Stomach (tissue), 9 donors: ENCODE measurements around the gene DPCD. TPM values are rescaled to one million over a fixed set of nuclear protein-coding genes. Genes with fewer than 3 reads are reported as not detected.

Source experiments
- DNase-seq, 2 donors: peaks; one replicate each; pipeline versions ENCODE4 v3.0.0 to v3.0.0-alpha.2; 2013 to 2019
- H3K27ac ChIP-seq, 5 donors: fragments of 200-600 bp in 4 of 5; sonication (generic) in 4 of 5; one replicate each; pipeline ENCODE4 v1.5.1; 2013 to 2019; ENCODE audit warnings: mild to moderate bottlenecking in 1 of 5, moderate library complexity in 1 of 5
- H3K27me3 ChIP-seq, 3 donors: fragments of 200-600 bp; sonication (generic); one replicate each; pipeline ENCODE4 v1.5.1; 2017 to 2019; ENCODE audit warnings: mixed run types in 1 of 3
- H3K36me3 ChIP-seq, 4 donors: fragments of 200-600 bp; sonication (generic); 1 replicate in 3 of 4; 2 replicates in 1 of 4; pipeline ENCODE4 v1.5.1; 2016 to 2019
- H3K4me1 ChIP-seq, 4 donors: fragments of 200-600 bp; sonication (generic); one replicate each; pipeline ENCODE4 v1.5.1; 2016 to 2019
- H3K4me3 ChIP-seq, 4 donors: fragments of 200-600 bp; sonication (generic) in 3 of 4; one replicate each; pipeline ENCODE4 v1.5.1; 2016 to 2019; ENCODE audit warnings: mild to moderate bottlenecking in 1 of 4
- H3K9me3 ChIP-seq, 4 donors: fragments of 200-600 bp; sonication (generic); one replicate each; pipeline ENCODE4 v1.5.1; 2016 to 2019
- EP300 ChIP-seq: sonication (generic); formaldehyde crosslinking; IDR thresholded peaks from one replicate; pipeline ENCODE4 v1.6.1; 2017; ENCODE audit warnings: antibody characterized with exemption
- POLR2A ChIP-seq, 4 donors: fragments of 450-650 bp; IDR thresholded peaks; one replicate each; pipeline ENCODE4 v1.6.1; 2016; ENCODE audit warnings: antibody characterized with exemption in 4 of 4, control low read depth in 2 of 4, mild to moderate bottlenecking in 1 of 4, moderate library complexity in 1 of 4
- POLR2AphosphoS5 ChIP-seq, 3 donors: sonication (generic); formaldehyde crosslinking; IDR thresholded peaks; one replicate each; pipeline ENCODE4 v1.6.1; 2016; ENCODE audit warnings: antibody characterized with exemption in 3 of 3
- WGBS, 5 donors: extraction: QIAGEN DNeasy Blood & Tissue Kit in 3 of 5; methylation state at CpG; one replicate each; pipeline versions ENCODE4 v1.1.5 to v1.1.7; 2013 to 2018; 5-methylcytosine and 5-hydroxymethylcytosine counted together
- intact Hi-C: fragments of 100-400 bp; cut with DNase I; formaldehyde crosslinking; loops from one replicate; pipeline ENCODE4 v1.15.1; 2023; ENCODE audit warnings: low total_unique reads
- polyA plus RNA-seq, 3 donors: library from polyadenylated mRNA; stranded (reverse); fragments of 200-250 nt; gene quantifications; one replicate each; pipeline ENCODE4 v1.2.3, GENCODE V29; 2013
- total RNA-seq, 5 donors: library from RNA; depleted of rRNA; stranded (reverse); fragments of >200 nt; gene quantifications; one replicate each; pipeline versions ENCODE4 v1.1.0 to v1.2.3, GENCODE V29; 2014 to 2016
- TF ChIP-seq, protein P1 (sequence below), 7 experiments: fragments of 450-650 bp in 4 of 7; fragments of 200-600 bp in 3 of 7; sonication (generic) in 3 of 7; IDR thresholded peaks; one replicate each; pipeline ENCODE4 v1.5.1; 2016 to 2019; ENCODE audit warnings: antibody characterized with exemption in 7 of 7, control low read depth in 2 of 7, mild to moderate bottlenecking in 1 of 7
- donor health status: healthy with polysubstance abuse.
- donor health status: Bipolar disorder and iron deficiency.
- donor health status: healthy.

Gene DPCD
- total and polyA plus RNA-seq, 8 donors: 6.7 to 86.6 (median 21.1) TPM

DNA sequence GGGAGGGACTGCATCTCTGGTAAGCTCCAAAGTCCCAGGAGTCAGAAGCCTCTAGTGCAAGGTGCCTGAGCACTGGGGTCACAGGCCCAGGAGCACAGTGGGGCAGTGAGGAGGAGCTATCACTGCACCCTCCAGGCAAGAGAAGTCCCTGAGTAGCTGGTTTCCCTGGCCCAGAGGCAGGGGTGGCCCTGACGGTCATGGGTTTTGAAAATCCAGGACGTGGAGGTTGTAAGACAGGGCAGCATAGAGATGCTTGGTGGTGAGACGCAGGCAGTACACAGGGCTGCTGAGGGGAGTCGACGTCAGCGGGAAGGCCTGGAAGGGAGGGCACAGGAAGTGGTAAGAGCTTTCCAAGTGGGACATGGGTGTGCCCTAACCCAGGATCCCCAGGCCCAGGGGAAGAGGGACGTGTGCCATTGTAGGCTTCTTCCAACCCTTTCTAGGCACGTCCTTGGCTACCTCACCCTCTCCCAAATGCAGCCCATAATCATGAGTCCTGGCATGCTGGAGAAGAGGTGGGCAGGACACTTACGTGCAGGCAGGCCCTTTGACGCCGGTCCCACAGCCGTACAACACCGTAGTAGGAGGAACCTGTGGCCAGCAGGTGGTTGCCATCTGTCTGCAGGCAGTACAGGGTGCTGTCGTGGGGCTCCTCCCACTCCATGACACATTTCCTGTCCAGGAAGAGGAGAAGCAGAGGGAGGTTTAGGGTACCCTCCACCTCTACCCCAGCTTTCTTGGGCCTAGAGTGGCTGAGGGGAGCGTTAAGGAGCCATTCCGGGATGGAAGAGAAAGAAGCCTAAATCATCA is 23.2 kb downstream of the DPCD start:
- H3K27ac ChIP-seq: no peak overlapping the region
- no peak overlapping the region for H3K4me3 ChIP-seq
- 72 to 81% (median 78%) methylated on average over 11 to 16 of the region's 16 CpGs for WGBS, 5 donors
- no peaks in the 10 kb centered on the region for H3K27me3 ChIP-seq
- DNase-seq: no peak
- intact Hi-C loops: no loop called here
- TF ChIP-seq EP300 (no peak), POLR2A (IDR thresholded peaks at IDR 0.05) (no peak), POLR2AphosphoS5 (IDR thresholded peaks at IDR 0.05) (no peak)
- TF ChIP-seq, protein P1, sequence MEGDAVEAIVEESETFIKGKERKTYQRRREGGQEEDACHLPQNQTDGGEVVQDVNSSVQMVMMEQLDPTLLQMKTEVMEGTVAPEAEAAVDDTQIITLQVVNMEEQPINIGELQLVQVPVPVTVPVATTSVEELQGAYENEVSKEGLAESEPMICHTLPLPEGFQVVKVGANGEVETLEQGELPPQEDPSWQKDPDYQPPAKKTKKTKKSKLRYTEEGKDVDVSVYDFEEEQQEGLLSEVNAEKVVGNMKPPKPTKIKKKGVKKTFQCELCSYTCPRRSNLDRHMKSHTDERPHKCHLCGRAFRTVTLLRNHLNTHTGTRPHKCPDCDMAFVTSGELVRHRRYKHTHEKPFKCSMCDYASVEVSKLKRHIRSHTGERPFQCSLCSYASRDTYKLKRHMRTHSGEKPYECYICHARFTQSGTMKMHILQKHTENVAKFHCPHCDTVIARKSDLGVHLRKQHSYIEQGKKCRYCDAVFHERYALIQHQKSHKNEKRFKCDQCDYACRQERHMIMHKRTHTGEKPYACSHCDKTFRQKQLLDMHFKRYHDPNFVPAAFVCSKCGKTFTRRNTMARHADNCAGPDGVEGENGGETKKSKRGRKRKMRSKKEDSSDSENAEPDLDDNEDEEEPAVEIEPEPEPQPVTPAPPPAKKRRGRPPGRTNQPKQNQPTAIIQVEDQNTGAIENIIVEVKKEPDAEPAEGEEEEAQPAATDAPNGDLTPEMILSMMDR (IDR thresholded peaks at IDR 0.05): no peak
- H3K9me3 ChIP-seq: no peaks in the 10 kb centered on the region
- H3K36me3 ChIP-seq: peaks cover 49 to 84% (median 83%) of the 10 kb centered on the region in 4 donors
- no peaks in the 10 kb centered on the region for H3K4me1 ChIP-seq

DNA sequence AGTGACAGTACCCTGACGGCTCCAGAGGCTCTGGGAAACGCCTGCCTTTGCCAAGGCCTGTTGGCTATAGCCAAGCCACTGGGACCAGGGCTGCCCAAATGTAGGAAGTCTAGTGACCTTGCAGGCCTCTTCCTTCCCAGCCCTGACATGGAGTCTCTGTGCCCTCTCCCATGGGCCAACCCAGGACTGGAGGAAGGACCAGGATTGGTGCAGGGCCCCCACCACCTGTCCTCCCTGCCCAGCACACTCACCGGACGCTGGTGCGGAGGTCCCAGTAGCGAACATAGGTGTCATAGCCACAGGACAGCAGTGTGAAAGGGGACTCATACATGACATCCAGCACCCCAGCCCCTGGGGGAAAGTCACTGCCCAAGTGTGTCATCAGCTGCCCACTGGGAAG is 24.0 kb downstream of the DPCD start:
- no peak for TF ChIP-seq POLR2AphosphoS5 (IDR thresholded peaks at IDR 0.05)
- no peak for TF ChIP-seq POLR2A (IDR thresholded peaks at IDR 0.05)
- no peak for TF ChIP-seq EP300
- TF ChIP-seq, protein P1 (IDR thresholded peaks at IDR 0.05): no peak
- Histone ChIP-seq H3K4me3 (no peak overlapping the region), H3K4me1 (no peaks in the 10 kb centered on the region), H3K27ac (no peak overlapping the region), H3K36me3 (peaks cover 42 to 84% (median 83%) of the 10 kb centered on the region in 4 donors), H3K27me3 (no peaks in the 10 kb centered on the region), H3K9me3 (no peaks in the 10 kb centered on the region)
- DNase-seq: no peak
- intact Hi-C loops: no loop called here
- WGBS, 5 donors: 87 to 99% (median 92%) methylated on average over 6 of the region's 6 CpGs

DNA sequence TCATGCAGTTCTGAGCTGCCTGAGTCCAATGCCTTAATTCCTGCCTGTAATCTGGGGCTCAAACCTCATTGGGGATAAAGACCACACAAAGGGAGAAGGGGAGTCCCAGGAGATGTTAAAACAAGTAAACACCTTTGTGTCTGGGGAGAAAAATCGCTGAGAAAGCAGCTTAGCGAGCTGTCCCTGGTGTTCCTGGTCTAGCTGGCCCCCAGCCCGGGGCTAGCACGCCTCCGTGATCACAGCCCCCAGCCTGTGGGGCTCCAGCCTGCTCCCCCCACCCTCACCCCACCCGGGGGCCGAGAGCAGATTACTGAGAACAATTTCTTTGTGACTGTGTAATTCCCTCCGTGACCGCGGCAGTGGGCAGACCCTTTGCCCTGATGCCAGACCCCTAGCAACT is 24.8 kb downstream of the DPCD start:
- intact Hi-C loops: no loop called here
- no peak overlapping the region for H3K4me3 ChIP-seq
- no peak overlapping the region for H3K27ac ChIP-seq
- TF ChIP-seq POLR2AphosphoS5 (IDR thresholded peaks at IDR 0.05) (no peak), POLR2A (IDR thresholded peaks at IDR 0.05) (no peak), EP300 (no peak)
- TF ChIP-seq, protein P1 (IDR thresholded peaks at IDR 0.05): no peak
- no peak for DNase-seq
- H3K27me3 ChIP-seq: no peaks in the 10 kb centered on the region
- no peaks in the 10 kb centered on the region for H3K9me3 ChIP-seq
- no peaks in the 10 kb centered on the region for H3K4me1 ChIP-seq
- peaks cover 40 to 84% (median 83%) of the 10 kb centered on the region in 4 donors for H3K36me3 ChIP-seq
- 69 to 87% (median 83%) methylated on average over 10 of the region's 10 CpGs for WGBS, 5 donors

GRCh38 chr10:101613646-101614045 is 25.5 kb downstream of the DPCD start:
- H3K9me3 ChIP-seq: no peaks in the 10 kb centered on the region
- intact Hi-C loops: no loop called here
- no peak overlapping the region for H3K4me3 ChIP-seq
- 86 to 100% (median 98%) methylated on average over 2 to 3 of the region's 3 CpGs for WGBS, 5 donors
- no peaks in the 10 kb centered on the region for H3K27me3 ChIP-seq
- no peak for TF ChIP-seq POLR2A (IDR thresholded peaks at IDR 0.05)
- TF ChIP-seq, protein P1 (IDR thresholded peaks at IDR 0.05): no peak
- TF ChIP-seq POLR2AphosphoS5 (IDR thresholded peaks at IDR 0.05): no peak
- no peak for TF ChIP-seq EP300
- no peak overlapping the region for H3K27ac ChIP-seq
- DNase-seq: no peak
- H3K4me1 ChIP-seq: no peaks in the 10 kb centered on the region
- peaks cover 35 to 84% (median 82%) of the 10 kb centered on the region in 4 donors for H3K36me3 ChIP-seq
